Measurements from ENCODE around the gene MDK. TPM values are rescaled to one million over a fixed set of nuclear protein-coding genes. Genes with fewer than 3 reads are reported as not detected.

Gene MDK
- polyA plus RNA-seq, 1 donor from 2014 or later, result 90.3 TPM

GRCh38 chr11:46391578-46392420 lies 10.3 kb downstream of the MDK start, which contains the start of gene CHRM4:
TSS of gene CHRM4 (minus strand) at chr11:46391776. CDS start at chr11:46386557, 5,219 bp downstream.
- H3K27ac ChIP-seq (ENCODE audit: low read length), result no peak within 1 kb of the TSS
- H3K9ac ChIP-seq (ENCODE audit: low read length), result peak within 1 kb of the TSS; percentile 61
- no peaks in the 10 kb centered on the region for H3K36me3 ChIP-seq (ENCODE audit: insufficient read depth, low read length)
- no peaks in the 10 kb centered on the region for H4K20me1 ChIP-seq (ENCODE audit: insufficient read depth)
- no peak within 1 kb of the TSS for H2AFZ ChIP-seq (ENCODE audit: low read depth, low read length)
- H3K9me2 ChIP-seq (ENCODE audit: insufficient read depth, low read length), result no peaks in the 10 kb centered on the region
- H3K79me2 ChIP-seq (replicated peaks; ENCODE audit: insufficient read depth, low read length), result no peaks in the 10 kb centered on the region
- TF ChIP-seq TAF1 (IDR thresholded peaks at IDR 0.05; ENCODE audit: low read depth) (no peak), EP300 (conservative IDR thresholded peaks at IDR 0.05; ENCODE audit: poor library complexity, severe bottlenecking) (peak; percentile 69), REST (IDR thresholded peaks at IDR 0.05; ENCODE audit: borderline replicate concordance) (peak; percentile 22), RAD21 (conservative IDR thresholded peaks at IDR 0.05) (peak; percentile 53), POLR2AphosphoS5 (IDR thresholded peaks at IDR 0.05) (peak; percentile 50), MXI1 (conservative IDR thresholded peaks at IDR 0.05; ENCODE audit: poor library complexity, severe bottlenecking) (peak; percentile 55), EZH2 (IDR thresholded peaks at IDR 0.05; ENCODE audit: borderline replicate concordance, insufficient read depth, low read length, poor library complexity, severe bottlenecking) (no peak), CTCF (IDR thresholded peaks at IDR 0.05; ENCODE audit: poor library complexity, severe bottlenecking) (peak; percentile 75), SMC3 (conservative IDR thresholded peaks at IDR 0.05; ENCODE audit: poor library complexity) (peak; percentile 46)
- peaks cover 47% of the 10 kb centered on the region for H3K27me3 ChIP-seq (ENCODE audit: insufficient read depth, low read depth, low read length)
- peak within 1 kb of the TSS; percentile 71 for H3K4me3 ChIP-seq (ENCODE audit: low read length)
- H3K4me2 ChIP-seq (ENCODE audit: low read length), result peak within 1 kb of the TSS; percentile 45
- H3K9me3 ChIP-seq (ENCODE audit: low read length), result no peaks in the 10 kb centered on the region
- no peaks in the 10 kb centered on the region for H3F3A ChIP-seq (ENCODE audit: insufficient read depth, low read length, poor library complexity, severe bottlenecking)

- no peaks in the 10 kb centered on the region for H4K20me1 ChIP-seq (ENCODE audit: insufficient read depth)
- H3K4me2 ChIP-seq (ENCODE audit: low read length), result peak overlapping the region; percentile 39
- TF ChIP-seq RAD21 (conservative IDR thresholded peaks at IDR 0.05) (no peak), EP300 (conservative IDR thresholded peaks at IDR 0.05; ENCODE audit: poor library complexity, severe bottlenecking) (no peak), REST (IDR thresholded peaks at IDR 0.05; ENCODE audit: borderline replicate concordance) (peak; percentile 84), SMC3 (conservative IDR thresholded peaks at IDR 0.05; ENCODE audit: poor library complexity) (no peak)
- H3K79me2 ChIP-seq (replicated peaks; ENCODE audit: insufficient read depth, low read length), result no peaks in the 10 kb centered on the region
- H3K9ac ChIP-seq (ENCODE audit: low read length), result peak overlapping the region; percentile 61
- H3K4me3 ChIP-seq (ENCODE audit: low read length), result peak overlapping the region; percentile 71
- H3K9me3 ChIP-seq (ENCODE audit: low read length), result no peaks in the 10 kb centered on the region
- no peaks in the 10 kb centered on the region for H3K9me2 ChIP-seq (ENCODE audit: insufficient read depth, low read length)
- no peaks in the 10 kb centered on the region for H3K36me3 ChIP-seq (ENCODE audit: insufficient read depth, low read length)
- H3K27ac ChIP-seq (ENCODE audit: low read length), result no peak overlapping the region
- peaks cover 44% of the 10 kb centered on the region for H3K27me3 ChIP-seq (ENCODE audit: insufficient read depth, low read depth, low read length)
- no peaks in the 10 kb centered on the region for H3F3A ChIP-seq (ENCODE audit: insufficient read depth, low read length, poor library complexity, severe bottlenecking)
- H2AFZ ChIP-seq (ENCODE audit: low read depth, low read length), result no peak overlapping the region
Measured at GRCh38 chr11:46392421-46393230, 11.2 kb downstream of the MDK start.
